MM.1S (cell line): ENCODE measurements around the gene KANK4.

Experiments
- DNase-seq: peaks from one replicate; pipeline ENCODE4 v3.0.0-alpha.2; 2015
- H2AFZ ChIP-seq: fragments of 300-600 bp; sonication (generic); 2 replicates; pipeline ENCODE4 v1.6.0; 2016; ENCODE audit warnings: antibody characterized with exemption, low read length
- H3F3A ChIP-seq: fragments of 300-600 bp; sonication (generic); 2 replicates; pipeline ENCODE4 v1.6.1; 2016; ENCODE audit warnings: mild to moderate bottlenecking, antibody characterized with exemption, low read length, moderate library complexity, mixed read lengths; ENCODE audit not compliant: insufficient read depth
- H3K27ac ChIP-seq: fragments of 300-600 bp; sonication (generic); 2 replicates; pipeline ENCODE4 v1.5.1; 2016; ENCODE audit warnings: mild to moderate bottlenecking, low read length
- H3K27me3 ChIP-seq: fragments of 300-600 bp; sonication (generic); replicated peaks from 2 replicates; pipeline ENCODE4 v1.6.0; 2016; ENCODE audit warnings: low read length; ENCODE audit not compliant: insufficient read depth
- H3K36me3 ChIP-seq: fragments of 300-600 bp; sonication (generic); replicated peaks from 2 replicates; pipeline ENCODE4 v1.6.1; 2016; ENCODE audit warnings: mild to moderate bottlenecking, low read length, mixed read lengths; ENCODE audit not compliant: insufficient read depth
- H3K4me1 ChIP-seq: fragments of 300-600 bp; sonication (generic); 2 replicates; pipeline ENCODE4 v1.6.1; 2016; ENCODE audit warnings: low read length, mixed read lengths
- H3K4me2 ChIP-seq: fragments of 300-600 bp; sonication (generic); 2 replicates; pipeline ENCODE4 v1.6.0; 2016; ENCODE audit warnings: low read depth, low read length
- H3K4me3 ChIP-seq: fragments of 300-600 bp; sonication (generic); 2 replicates; pipeline ENCODE4 v1.5.1; 2016; ENCODE audit warnings: low read length, mixed read lengths
- H3K79me2 ChIP-seq: fragments of 300-600 bp; sonication (generic); 2 replicates; pipeline ENCODE4 v1.6.1; 2016; ENCODE audit warnings: mixed run types, low read length, mixed read lengths
- H3K9ac ChIP-seq: fragments of 300-600 bp; sonication (generic); 2 replicates; pipeline ENCODE4 v1.6.1; 2016; ENCODE audit warnings: low read length, mixed read lengths
- H3K9me2 ChIP-seq: fragments of 300-600 bp; sonication (generic); replicated peaks from 2 replicates; pipeline ENCODE4 v1.6.1; 2016; ENCODE audit warnings: mild to moderate bottlenecking, low read length, mixed read lengths; ENCODE audit not compliant: insufficient read depth
- H3K9me3 ChIP-seq: fragments of 300-600 bp; sonication (generic); replicated peaks from 2 replicates; pipeline ENCODE4 v1.6.1; 2016; ENCODE audit warnings: mild to moderate bottlenecking, low read length, mixed read lengths; ENCODE audit not compliant: insufficient read depth
- H4K20me1 ChIP-seq: fragments of 300-600 bp; sonication (generic); 2 replicates; pipeline ENCODE4 v1.6.1; 2016; ENCODE audit warnings: mild to moderate bottlenecking, low read length, moderate library complexity, mixed read lengths; ENCODE audit not compliant: insufficient read depth
- EZH2 ChIP-seq: fragments of 300-600 bp; sonication (generic); optimal IDR thresholded peaks from 2 replicates; pipeline ENCODE3; 2017; ENCODE audit warnings: low read depth, mild to moderate bottlenecking, antibody characterized with exemption, low read length, mixed read lengths
- EZH2phosphoT487 ChIP-seq: fragments of 300-600 bp; sonication (generic); IDR thresholded peaks from 2 replicates; pipeline ENCODE4 v1.6.1; 2018; ENCODE audit warnings: antibody characterized with exemption, low read length
- TF ChIP-seq, protein P1 (sequence below): fragments of 300-600 bp; sonication (generic); IDR thresholded peaks from 2 replicates; pipeline ENCODE4 v1.5.1; 2016; ENCODE audit warnings: antibody characterized with exemption, low read length, mixed read lengths

The KANK4 gene

GRCh38 chr1:62318756-62319544, at the start of gene KANK4:
Gene KANK4, minus strand, starts transcription at chr1:62319434. Its CDS starts 37,870 bp downstream, at chr1:62281564.
- no peaks in the 10 kb centered on the region for H3K79me2 ChIP-seq
- TF ChIP-seq EZH2 (no peak), EZH2phosphoT487 (no peak)
- TF ChIP-seq, protein P1, sequence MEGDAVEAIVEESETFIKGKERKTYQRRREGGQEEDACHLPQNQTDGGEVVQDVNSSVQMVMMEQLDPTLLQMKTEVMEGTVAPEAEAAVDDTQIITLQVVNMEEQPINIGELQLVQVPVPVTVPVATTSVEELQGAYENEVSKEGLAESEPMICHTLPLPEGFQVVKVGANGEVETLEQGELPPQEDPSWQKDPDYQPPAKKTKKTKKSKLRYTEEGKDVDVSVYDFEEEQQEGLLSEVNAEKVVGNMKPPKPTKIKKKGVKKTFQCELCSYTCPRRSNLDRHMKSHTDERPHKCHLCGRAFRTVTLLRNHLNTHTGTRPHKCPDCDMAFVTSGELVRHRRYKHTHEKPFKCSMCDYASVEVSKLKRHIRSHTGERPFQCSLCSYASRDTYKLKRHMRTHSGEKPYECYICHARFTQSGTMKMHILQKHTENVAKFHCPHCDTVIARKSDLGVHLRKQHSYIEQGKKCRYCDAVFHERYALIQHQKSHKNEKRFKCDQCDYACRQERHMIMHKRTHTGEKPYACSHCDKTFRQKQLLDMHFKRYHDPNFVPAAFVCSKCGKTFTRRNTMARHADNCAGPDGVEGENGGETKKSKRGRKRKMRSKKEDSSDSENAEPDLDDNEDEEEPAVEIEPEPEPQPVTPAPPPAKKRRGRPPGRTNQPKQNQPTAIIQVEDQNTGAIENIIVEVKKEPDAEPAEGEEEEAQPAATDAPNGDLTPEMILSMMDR = no peak
- H3F3A ChIP-seq = no peaks in the 10 kb centered on the region
- no peak within 1 kb of the TSS for H3K9ac ChIP-seq
- no peaks in the 10 kb centered on the region for H3K27me3 ChIP-seq
- H4K20me1 ChIP-seq = no peaks in the 10 kb centered on the region
- no peak within 1 kb of the TSS for H2AFZ ChIP-seq
- no peaks in the 10 kb centered on the region for H3K36me3 ChIP-seq
- H3K27ac ChIP-seq = no peak within 1 kb of the TSS
- no peak for DNase-seq
- H3K4me1 ChIP-seq = no peaks in the 10 kb centered on the region
- no peaks in the 10 kb centered on the region for H3K9me3 ChIP-seq
- no peak within 1 kb of the TSS for H3K4me2 ChIP-seq
- no peaks in the 10 kb centered on the region for H3K9me2 ChIP-seq
- no peak within 1 kb of the TSS for H3K4me3 ChIP-seq

GRCh38 chr1:62368989-62369388, 49.8 kb upstream of the KANK4 start:
- TF ChIP-seq EZH2 = no peak
- TF ChIP-seq EZH2phosphoT487 = no peak
- TF ChIP-seq, protein P1 = no peak
- Histone ChIP-seq H3K9me3 (no peaks in the 10 kb centered on the region), H3K4me3 (no peak overlapping the region), H3K27ac (no peak overlapping the region), H3K9me2 (no peaks in the 10 kb centered on the region), H3K79me2 (no peaks in the 10 kb centered on the region), H3K36me3 (no peaks in the 10 kb centered on the region), H2AFZ (no peak overlapping the region), H3K27me3 (no peaks in the 10 kb centered on the region), H3K4me2 (no peak overlapping the region), H3F3A (no peaks in the 10 kb centered on the region), H3K9ac (no peak overlapping the region), H4K20me1 (no peaks in the 10 kb centered on the region), H3K4me1 (no peaks in the 10 kb centered on the region)
- DNase-seq = no peak

DNA sequence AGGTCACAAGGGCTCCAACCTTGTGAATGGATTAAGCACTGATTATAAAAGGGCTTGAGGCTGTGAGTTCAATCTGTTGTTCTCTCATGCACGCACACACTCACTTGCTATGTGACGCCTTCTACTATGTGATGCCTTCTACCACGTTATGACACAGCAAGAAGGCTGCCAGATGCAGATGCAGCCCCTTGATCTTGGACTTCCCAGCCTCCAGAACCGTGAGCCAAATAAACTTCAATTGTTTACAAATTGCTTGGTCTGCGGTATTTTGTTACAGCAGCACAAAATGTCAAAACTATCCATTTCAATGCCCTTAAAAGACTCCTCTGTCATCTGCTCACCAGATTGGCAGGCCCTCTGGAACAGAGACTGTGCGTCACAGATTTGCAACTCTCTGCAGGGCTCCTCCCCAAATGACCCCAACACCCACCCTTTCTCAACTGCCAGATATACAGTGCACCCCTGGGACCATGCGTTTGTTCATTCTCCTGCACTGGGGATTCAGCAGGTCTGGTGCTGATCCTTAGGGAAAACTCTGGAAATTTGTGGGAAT, 47.8 kb upstream of the KANK4 start:
- no peaks in the 10 kb centered on the region for H3K36me3 ChIP-seq
- H3K4me1 ChIP-seq = no peaks in the 10 kb centered on the region
- H3K9me3 ChIP-seq = no peaks in the 10 kb centered on the region
- no peaks in the 10 kb centered on the region for H4K20me1 ChIP-seq
- no peaks in the 10 kb centered on the region for H3K9me2 ChIP-seq
- no peaks in the 10 kb centered on the region for H3F3A ChIP-seq
- H3K27me3 ChIP-seq = no peaks in the 10 kb centered on the region
- TF ChIP-seq, protein P1 = no peak
- TF ChIP-seq EZH2 (no peak), EZH2phosphoT487 (no peak)
- H3K4me3 ChIP-seq = no peak overlapping the region
- no peak overlapping the region for H2AFZ ChIP-seq
- no peaks in the 10 kb centered on the region for H3K79me2 ChIP-seq
- H3K27ac ChIP-seq = no peak overlapping the region
- no peak for DNase-seq
- no peak overlapping the region for H3K4me2 ChIP-seq
- no peak overlapping the region for H3K9ac ChIP-seq
